H1 (cell line): Measurements from ENCODE around the gene ZNF346. TPM values are rescaled to one million over a fixed set of nuclear protein-coding genes. Genes with fewer than 3 reads are reported as not detected.

ENCODE experiments used
- CTCF ChIA-PET: fragments of 300-600 bp; sonication (Branson Sonifier 250); formaldehyde crosslinking; loops from one replicate; lab custom pipeline; 2021; ENCODE audit not compliant: partially characterized antibody; lab: Charles Lee
- POLR2A ChIA-PET: fragments of 300-600 bp; sonication (Branson Sonifier 250); formaldehyde crosslinking; loops from one replicate; lab custom pipeline; 2021; ENCODE audit warnings: inconsistent platforms; ENCODE audit not compliant: partially characterized antibody; lab: Charles Lee
- DNase-seq, 2 experiments: peaks; one replicate each; pipeline versions ENCODE4 v3.0.0 to v3.0.0-alpha.2; 2010 to 2022; ENCODE audit warnings: low spot score in 2 of 2, low read depth in 1 of 2, mixed read lengths in 1 of 2
- FAIRE-seq: peaks from 2 replicates; lab custom pipeline; 2011; peaks lifted over from hg19 to GRCh38; lab: Jason Lieb, UNC
- H2AFZ ChIP-seq: 2 replicates; pipeline ENCODE4 v1.8.1; 2012; ENCODE audit warnings: low read length, inconsistent platforms
- H2AK5ac ChIP-seq: 2 replicates; pipeline ENCODE4 v1.6.1; 2013; ENCODE audit warnings: low read depth, low read length
- H2BK120ac ChIP-seq: replicated peaks from 2 replicates; pipeline ENCODE3; 2013; ENCODE audit warnings: low read depth, low read length, inconsistent platforms
- H2BK12ac ChIP-seq: 2 replicates; pipeline ENCODE4 v1.6.1; 2013; ENCODE audit warnings: low read depth, low read length
- H2BK15ac ChIP-seq: 2 replicates; pipeline ENCODE4 v1.6.1; 2013; ENCODE audit warnings: low read length
- H2BK20ac ChIP-seq: 2 replicates; pipeline ENCODE4 v1.6.1; 2013; ENCODE audit warnings: low read length
- H2BK5ac ChIP-seq: 2 replicates; pipeline ENCODE4 v1.6.1; 2013; ENCODE audit warnings: low read depth, low read length
- H3K14ac ChIP-seq: 2 replicates; pipeline ENCODE4 v1.6.1; 2013; ENCODE audit warnings: inconsistent platforms; ENCODE audit not compliant: insufficient read length
- H3K18ac ChIP-seq: 2 replicates; pipeline ENCODE4 v1.6.1; 2013; ENCODE audit warnings: low read length; ENCODE audit errors: extremely low read depth
- H3K23ac ChIP-seq: 2 replicates; pipeline ENCODE4 v1.6.1; 2013; ENCODE audit warnings: inconsistent platforms; ENCODE audit not compliant: insufficient read length
- H3K23me2 ChIP-seq: 2 replicates; pipeline ENCODE4 v1.6.1; 2013; ENCODE audit warnings: low read depth, low read length
- H3K27ac ChIP-seq: 2 replicates; pipeline ENCODE4 v1.6.1; 2011; ENCODE audit warnings: low read depth, low read length, inconsistent platforms
- H3K27me3 ChIP-seq, 4 experiments: replicated peaks in 1 of 4; 1 replicate in 1 of 4; 2 replicates in 3 of 4; pipeline versions ENCODE4 v1.6.1 to v1.8.1; 2011 to 2013; ENCODE audit warnings: low read length in 3 of 4, mild to moderate bottlenecking in 3 of 4, inconsistent platforms in 2 of 4, mixed read lengths in 2 of 4, moderate library complexity in 1 of 4; ENCODE audit not compliant: control insufficient read depth in 3 of 4, insufficient read depth in 3 of 4; ENCODE audit errors: extremely low read depth in 1 of 4
- H3K36me3 ChIP-seq, 4 experiments: 2 replicates each; pipeline versions ENCODE4 v1.6.1 to v1.8.1; 2011 to 2013; ENCODE audit warnings: mild to moderate bottlenecking in 4 of 4, low read length in 3 of 4, moderate library complexity in 2 of 4, control low read depth in 1 of 4, inconsistent platforms in 1 of 4; ENCODE audit not compliant: insufficient read depth in 4 of 4, control insufficient read depth in 2 of 4
- H3K4ac ChIP-seq: replicated peaks from 2 replicates; pipeline ENCODE3; 2013; ENCODE audit warnings: low read length, low read depth, mixed read lengths, inconsistent platforms; ENCODE audit not compliant: insufficient read length
- H3K4me1 ChIP-seq, 4 experiments: replicated peaks in 1 of 4; 1 replicate in 1 of 4; 2 replicates in 3 of 4; pipeline versions ENCODE4 v1.6.1 to v1.8.1; 2011 to 2013; ENCODE audit warnings: low read length in 3 of 4, inconsistent platforms in 2 of 4, mixed read lengths in 1 of 4; ENCODE audit not compliant: insufficient read depth in 4 of 4, control insufficient read depth in 3 of 4
- H3K4me2 ChIP-seq, 2 experiments: 2 replicates each; pipeline versions ENCODE4 v1.6.1 to v1.8.1; 2011 to 2013; ENCODE audit warnings: low read depth in 2 of 2, low read length in 2 of 2, control low read depth in 1 of 2, inconsistent platforms in 1 of 2, mild to moderate bottlenecking in 1 of 2; ENCODE audit not compliant: insufficient read depth in 1 of 2
- H3K4me3 ChIP-seq, 4 experiments: fragments of 200-600, 300-600 bp in 1 of 4; sonication (generic), shearing (Covaris generic), sonication (Bioruptor Twin) in 1 of 4; 2 replicates each; pipeline versions ENCODE4 v1.5.1 to v1.8.1; 2011 to 2016; ENCODE audit warnings: low read length in 4 of 4, low read depth in 3 of 4, control low read depth in 2 of 4, inconsistent platforms in 2 of 4, mild to moderate bottlenecking in 2 of 4, mixed read lengths in 1 of 4, moderate library complexity in 1 of 4; ENCODE audit not compliant: insufficient read depth in 2 of 4; ENCODE audit errors: extremely low read depth in 1 of 4
- H3K56ac ChIP-seq: replicated peaks from 2 replicates; pipeline ENCODE3; 2013; ENCODE audit warnings: low read depth, mild to moderate bottlenecking, mixed read lengths, low read length, inconsistent platforms; ENCODE audit not compliant: insufficient read length
- H3K79me1 ChIP-seq: 2 replicates; pipeline ENCODE4 v1.6.1; 2013; ENCODE audit warnings: low read depth, low read length, control low read depth
- H3K79me2 ChIP-seq, 2 experiments: 2 replicates each; pipeline versions ENCODE4 v1.6.1 to v1.8.1; 2012 to 2013; ENCODE audit warnings: low read length in 2 of 2, mild to moderate bottlenecking in 2 of 2, inconsistent platforms in 1 of 2; ENCODE audit not compliant: insufficient read depth in 2 of 2, control insufficient read depth in 1 of 2
- H3K9ac ChIP-seq, 4 experiments: replicated peaks in 1 of 4; 1 replicate in 1 of 4; 2 replicates in 3 of 4; pipeline versions ENCODE4 v1.6.1 to v1.8.1; 2011 to 2013; ENCODE audit warnings: low read depth in 3 of 4, low read length in 3 of 4, control low read depth in 2 of 4, mild to moderate bottlenecking in 2 of 4, moderate library complexity in 2 of 4, inconsistent platforms in 1 of 4; ENCODE audit errors: extremely low read depth in 1 of 4
- H3K9me3 ChIP-seq, 2 experiments: 2 replicates each; pipeline versions ENCODE4 v1.6.1 to v1.8.1; 2012 to 2013; ENCODE audit warnings: mild to moderate bottlenecking in 2 of 2, moderate library complexity in 2 of 2, control low read depth in 1 of 2, inconsistent platforms in 1 of 2, low read depth in 1 of 2, low read length in 1 of 2, mixed read lengths in 1 of 2; ENCODE audit not compliant: insufficient read depth in 2 of 2
- H4K20me1 ChIP-seq, 2 experiments: replicated peaks in 1 of 2; 2 replicates each; pipeline versions ENCODE3 to v1.8.1; 2011 to 2013; ENCODE audit warnings: inconsistent platforms in 2 of 2, low read length in 2 of 2, mild to moderate bottlenecking in 1 of 2; ENCODE audit not compliant: insufficient read depth in 2 of 2, control insufficient read depth in 1 of 2
- H4K5ac ChIP-seq: 2 replicates; pipeline ENCODE4 v1.6.1; 2013; ENCODE audit warnings: low read length, low read depth, mixed read lengths, inconsistent platforms; ENCODE audit not compliant: insufficient read length
- H4K8ac ChIP-seq: 2 replicates; pipeline ENCODE4 v1.8.0; 2013; ENCODE audit warnings: mild to moderate bottlenecking, moderate library complexity, low read length, inconsistent platforms; ENCODE audit not compliant: insufficient read depth; ENCODE audit errors: extremely low read depth
- H4K91ac ChIP-seq: replicated peaks from 2 replicates; pipeline ENCODE3; 2013; ENCODE audit warnings: low read length, mixed read lengths, inconsistent platforms; ENCODE audit not compliant: insufficient read length
- ASH2L ChIP-seq: fragments of 200-600, 300-600 bp; sonication (generic); IDR thresholded peaks from one replicate; pipeline ENCODE4 v1.7.1; 2017; ENCODE audit warnings: low read length
- ATF3 ChIP-seq: IDR thresholded peaks from 2 replicates; pipeline ENCODE4 v1.6.1; 2011; ENCODE audit warnings: low read depth, mild to moderate bottlenecking, low read length; ENCODE audit not compliant: insufficient read depth
- CHD2 ChIP-seq: IDR thresholded peaks from 2 replicates; pipeline ENCODE4 v1.6.1; 2012; ENCODE audit warnings: low read length, improper control_type of control experiment
- JUN ChIP-seq: IDR thresholded peaks from 2 replicates; pipeline ENCODE4 v1.6.1; 2011; ENCODE audit warnings: low read depth, mild to moderate bottlenecking, improper control_type of control experiment, low read length
- JUND ChIP-seq: IDR thresholded peaks from 2 replicates; pipeline ENCODE4 v1.6.1; 2011; ENCODE audit warnings: mild to moderate bottlenecking, improper control_type of control experiment, low read length
- NRF1 ChIP-seq: IDR thresholded peaks from 2 replicates; pipeline ENCODE4 v1.6.1; 2011; ENCODE audit warnings: mild to moderate bottlenecking, low read depth, low read length, improper control_type of control experiment
- PHF8 ChIP-seq: fragments of 200-600 bp; sonication (generic); conservative IDR thresholded peaks from 2 replicates; pipeline ENCODE4 v1.7.1; 2012; ENCODE audit warnings: low read depth, mild to moderate bottlenecking, inconsistent platforms, low read length, moderate library complexity
- RFX5 ChIP-seq: IDR thresholded peaks from 2 replicates; pipeline ENCODE4 v1.6.1; 2011; ENCODE audit warnings: low read depth, low read length, improper control_type of control experiment, borderline replicate concordance
- RNF2 ChIP-seq: fragments of 200-900, 300-1000 bp; sonication (generic); IDR thresholded peaks from 2 replicates; pipeline ENCODE4 v1.7.1; 2016; ENCODE audit warnings: borderline replicate concordance, low read depth, mild to moderate bottlenecking, antibody characterized with exemption, low read length; ENCODE audit not compliant: poor library complexity, severe bottlenecking; ENCODE audit errors: missing control alignments
- SIN3A ChIP-seq, 2 experiments: IDR thresholded peaks in 1 of 2; conservative IDR thresholded peaks in 1 of 2; 2 replicates each; pipeline ENCODE4 v1.6.1; 2011 to 2012; ENCODE audit warnings: low read length in 2 of 2, improper control_type of control experiment in 1 of 2, low read depth in 1 of 2, mild to moderate bottlenecking in 1 of 2
- SIRT6 ChIP-seq: IDR thresholded peaks from one replicate; pipeline ENCODE4 v1.7.1; 2012; ENCODE audit warnings: low read length, inconsistent platforms
- TAF7 ChIP-seq: optimal IDR thresholded peaks from 2 replicates; pipeline ENCODE3; 2011; ENCODE audit warnings: low read depth, mild to moderate bottlenecking, inconsistent platforms, low read length, moderate library complexity, borderline replicate concordance
- YY1 ChIP-seq: IDR thresholded peaks from 2 replicates; pipeline ENCODE4 v1.6.1; 2011; ENCODE audit warnings: low read depth, mild to moderate bottlenecking, low read length
- WGBS, 2 experiments: shearing (Covaris generic) in 1 of 2; methylation state at CpG; one replicate each; pipeline versions ENCODE4 v1.1.6 to v1.1.7; 2013 to 2015; ENCODE audit warnings: low lambda C conversion rate in 2 of 2, mixed read lengths in 2 of 2, inconsistent platforms in 1 of 2, low coverage in 1 of 2, missing lambda C conversion rate in 1 of 2; ENCODE audit not compliant: insufficient replicate concordance in 2 of 2, insufficient coverage in 1 of 2, insufficient read length in 1 of 2; ENCODE audit errors: extremely low coverage in 1 of 2, missing lambda C conversion rate in 1 of 2; 5-methylcytosine and 5-hydroxymethylcytosine counted together
- polyA plus RNA-seq, 7 experiments: library from polyadenylated mRNA; depleted of rRNA in 3 of 7; stranded (reverse) in 5 of 7; unstranded in 2 of 7; fragments of >200 nt in 5 of 7; fragments of 200-250 nt in 2 of 7; gene quantifications; 1 replicate in 5 of 7; 2 replicates in 1 of 7; 4 replicates in 1 of 7; pipeline versions ENCODE4 v1.2.1 to v1.2.3, GENCODE V29; 2011 to 2013; ENCODE audit warnings: missing spikeins in 2 of 7, mixed read lengths in 2 of 7
- total RNA-seq: library from RNA; stranded (reverse); fragmentation: NEBNext Ultra II Directional; extraction: Animal tissue kit (Norgen Biotek cat#: 25700); gene quantifications from 2 replicates; pipeline ENCODE4 v1.2.1, GENCODE V29; 2021

Gene ZNF346
- total and polyA plus RNA-seq, 2 of the 8 experiments (the other 6 are each of a cell fraction or from before 2014, with no cell fraction given), result 19.9 to 20.8 TPM

DNA sequence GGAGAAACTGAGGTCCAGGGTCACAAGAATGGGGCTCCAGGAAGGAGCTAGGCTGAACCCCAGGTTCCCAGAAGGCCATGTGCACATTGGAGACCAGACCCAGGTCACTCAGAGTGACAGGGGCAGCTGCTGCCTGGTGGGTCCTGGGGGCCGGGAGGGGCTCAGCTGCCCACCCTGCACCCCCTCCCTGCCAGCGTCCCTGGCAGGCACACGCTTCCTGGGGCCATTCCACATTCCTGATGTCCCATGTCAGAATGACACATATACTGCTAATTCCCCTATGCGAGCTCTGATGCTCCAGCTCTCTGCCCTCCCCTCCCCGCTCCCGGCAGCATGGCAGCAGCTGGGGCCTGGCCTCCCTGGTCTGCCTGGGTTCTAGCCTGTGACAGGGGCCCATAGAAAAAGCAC, 78.2 kb downstream of the ZNF346 start:
- Histone ChIP-seq H2AFZ (no peak overlapping the region), H3K79me2 (no peaks in the 10 kb centered on the region), H4K91ac (no peak overlapping the region), H3K79me1 (no peaks in the 10 kb centered on the region), H2AK5ac (no peak overlapping the region), H3K9me3 (no peaks in the 10 kb centered on the region), H3K56ac (no peak overlapping the region), H2BK15ac (no peak overlapping the region), H4K5ac (no peak overlapping the region), H2BK5ac (no peak overlapping the region), H4K8ac (no peak overlapping the region; the same call in 1 of the 2 replicates), H2BK12ac (no peak overlapping the region), H4K20me1 (peaks cover 0 to 3% of the 10 kb centered on the region in 2 experiments), H3K27ac (no peak overlapping the region), H3K36me3 (peaks cover 0 to 12% (median 2%) of the 10 kb centered on the region in 4 experiments; a peak in 5 of 8 replicates), H3K23ac (no peak overlapping the region), H2BK20ac (no peak overlapping the region), H3K27me3 (no peaks in the 10 kb centered on the region), H3K18ac (no peak overlapping the region), H3K9ac (no peak overlapping the region), H3K4me2 (no peak overlapping the region), H3K4me3 (no peak overlapping the region), H3K4me1 (peaks cover 0 to 19% (median 9%) of the 10 kb centered on the region in 4 experiments; a peak in 5 of 7 replicates), H3K14ac (no peak overlapping the region), H3K4ac (no peak overlapping the region), H2BK120ac (no peak overlapping the region), H3K23me2 (0 out of 2 replicates have a peak, but pooled peaks cover 1% of the 10 kb centered on the region)
- FAIRE-seq (no peak), DNase-seq (no peak)
- ChIA-PET CTCF (interaction anchor here (0.7 to 9.4 kb wide), 4 partner anchors 11 to 80 kb away, joined by 3 to 100 read pairs (median 24); no protein-coding TSS in a partner anchor), POLR2A (interaction anchor here (1.6 kb wide), 1 partner anchor 14 kb away, joined by 3 read pairs; the partner anchor contains the start of gene FGFR4)
- 89% methylated on average over 6 of the region's 6 CpGs; no CpG with 5 or more reads in 1 of the 2 experiments for WGBS, 2 experiments
- TF ChIP-seq ASH2L (no peak), RNF2 (no peak), TAF7 (no peak), YY1 (no peak), CHD2 (no peak), JUND (no peak), SIN3A (conservative IDR thresholded peaks at IDR 0.05 in 1 of 2, IDR thresholded peaks at IDR 0.05 in 1 of 2; ENCODE audit: low read depth in 1 of 2, low read length in 2 of 2) (no peak), NRF1 (no peak), PHF8 (no peak), RFX5 (no peak), ATF3 (no peak), JUN (no peak), SIRT6 (no peak)
